GM18517 (cell line): ENCODE results near the gene MAP3K4.
"Not testable (repeated sequence)": the region's sequence is repeated elsewhere in the genome, so short reads cannot be mapped to it uniquely, and the experiment has no call there.

Source experiments
- ATAC-seq: cut with Tn5 transposase; IDR thresholded peaks from one replicate; pipeline ENCODE4 v1.9.1; 2021; ENCODE audit warnings: mild to moderate bottlenecking, moderate library complexity; ENCODE audit not compliant: unreplicated experiment

The MAP3K4 gene

GRCh38 chr6:161117308-161117707 is 125.7 kb downstream of the MAP3K4 start:
- ATAC-seq: no peak

GRCh38 chr6:161117942-161118341 is 126.4 kb downstream of the MAP3K4 start:
- no peak for ATAC-seq

GRCh38 chr6:161123319-161123718 is 131.8 kb downstream of the MAP3K4 start:
- ATAC-seq: not testable (repeated sequence)

GRCh38 chr6:161125591-161125990 is 134.0 kb downstream of the MAP3K4 start:
- ATAC-seq: no peak

DNA sequence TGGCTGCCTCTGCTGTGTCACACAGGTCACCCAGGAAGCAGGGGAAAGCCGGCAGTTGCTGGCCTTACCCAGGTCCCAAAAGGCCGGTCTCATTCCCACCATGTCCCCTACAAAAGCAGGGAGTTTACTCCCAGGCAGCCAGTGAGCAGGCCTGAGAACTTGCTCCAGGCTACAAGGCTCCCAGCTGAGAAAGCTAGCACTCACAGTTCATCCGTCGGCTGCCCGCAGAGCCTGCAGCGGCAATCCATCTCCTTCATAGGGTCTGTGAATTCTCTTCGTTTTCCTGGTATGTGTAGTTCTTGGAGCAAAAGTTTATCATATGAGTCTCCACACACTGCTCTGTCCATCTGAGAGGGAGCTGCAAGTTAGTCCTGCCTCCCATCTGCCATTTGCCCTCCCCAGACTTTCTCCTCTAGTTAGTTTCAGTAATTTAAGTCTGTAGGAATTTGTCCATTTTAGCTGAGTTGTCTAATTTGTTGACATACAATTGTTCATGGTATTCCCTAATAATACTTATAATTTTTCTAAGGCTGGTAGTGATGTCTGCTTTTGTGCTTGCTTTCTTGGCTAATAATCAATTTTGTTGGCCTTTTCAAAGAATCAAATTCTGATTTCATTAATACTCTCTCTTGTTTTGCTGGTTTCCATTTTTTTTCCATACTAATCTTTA is 135.6 kb downstream of the MAP3K4 start:
- no peak for ATAC-seq

DNA sequence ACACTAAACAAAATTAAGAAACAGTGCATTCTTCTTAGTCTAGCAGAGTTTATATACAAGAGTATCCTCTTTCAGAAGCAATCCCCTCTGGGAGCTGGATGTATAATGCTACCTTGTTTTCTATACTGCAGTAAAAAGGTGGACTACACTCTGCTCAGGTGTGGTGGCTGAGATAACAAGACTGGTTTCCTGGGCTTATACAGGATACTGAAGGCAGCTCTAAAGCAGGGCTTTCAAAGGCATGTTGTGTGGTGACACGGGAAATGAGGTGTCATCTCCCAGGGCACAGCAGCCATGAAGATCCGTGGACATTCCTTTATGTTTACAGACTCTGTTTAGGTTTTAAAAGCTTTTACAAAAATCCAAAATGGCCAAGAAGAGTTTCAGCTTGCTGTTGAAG is 136.7 kb downstream of the MAP3K4 start:
- no peak for ATAC-seq

- no peak for ATAC-seq
Measured at GRCh38 chr6:161128680-161129196, 137.2 kb downstream of the MAP3K4 start.

- no peak for ATAC-seq
Measured at GRCh38 chr6:161130541-161130940, 139.0 kb downstream of the MAP3K4 start.

GRCh38 chr6:161130967-161131766 is 139.6 kb downstream of the MAP3K4 start:
- no peak for ATAC-seq

- ATAC-seq: no peak
Measured at GRCh38 chr6:161132384-161132783, 140.8 kb downstream of the MAP3K4 start.

DNA sequence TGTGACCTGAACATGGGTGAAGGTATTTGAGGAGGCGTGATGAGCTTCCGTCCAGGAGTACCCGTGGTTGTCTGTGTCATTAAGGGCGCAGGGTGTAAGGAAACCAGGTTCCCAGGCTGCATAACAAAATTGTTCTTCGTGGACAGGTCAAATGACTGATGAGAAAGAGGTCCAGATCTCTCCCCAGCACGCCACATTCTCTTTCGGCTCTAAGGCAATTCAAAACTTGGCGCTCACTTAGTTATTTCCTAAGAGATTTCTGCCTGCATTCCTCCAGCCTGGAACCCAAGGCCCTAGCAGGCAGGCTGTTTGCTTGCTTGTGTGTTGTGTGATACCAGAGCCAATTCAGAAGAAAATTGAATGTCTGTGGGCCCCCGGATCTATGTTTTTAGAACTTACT is 142.4 kb downstream of the MAP3K4 start:
- no peak for ATAC-seq

GRCh38 chr6:161134550-161135298 is 143.2 kb downstream of the MAP3K4 start:
- ATAC-seq: no peak

GRCh38 chr6:161135695-161136591 is 144.4 kb downstream of the MAP3K4 start:
- ATAC-seq: no peak

- ATAC-seq: no peak
Measured at GRCh38 chr6:161136655-161137054, 145.1 kb downstream of the MAP3K4 start.

DNA sequence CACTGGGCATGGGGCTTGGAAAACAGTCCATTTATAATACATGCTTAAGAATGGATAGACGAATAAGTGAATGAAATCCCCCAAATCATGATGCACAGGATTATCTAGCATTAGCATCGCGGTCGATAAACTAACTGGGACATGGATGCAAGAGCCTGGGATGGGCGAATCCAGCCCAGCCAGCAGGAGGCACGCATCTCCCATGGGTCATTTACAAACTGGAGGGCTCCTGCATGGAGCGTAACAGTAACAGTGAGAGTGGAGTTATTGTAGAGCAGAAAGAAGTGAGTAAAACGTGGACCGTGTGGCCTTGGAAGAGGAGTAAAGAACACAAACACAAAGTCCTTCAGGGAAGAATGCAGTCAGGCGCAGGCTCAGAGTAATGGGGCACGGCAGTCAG is 145.8 kb downstream of the MAP3K4 start:
- no peak for ATAC-seq

DNA sequence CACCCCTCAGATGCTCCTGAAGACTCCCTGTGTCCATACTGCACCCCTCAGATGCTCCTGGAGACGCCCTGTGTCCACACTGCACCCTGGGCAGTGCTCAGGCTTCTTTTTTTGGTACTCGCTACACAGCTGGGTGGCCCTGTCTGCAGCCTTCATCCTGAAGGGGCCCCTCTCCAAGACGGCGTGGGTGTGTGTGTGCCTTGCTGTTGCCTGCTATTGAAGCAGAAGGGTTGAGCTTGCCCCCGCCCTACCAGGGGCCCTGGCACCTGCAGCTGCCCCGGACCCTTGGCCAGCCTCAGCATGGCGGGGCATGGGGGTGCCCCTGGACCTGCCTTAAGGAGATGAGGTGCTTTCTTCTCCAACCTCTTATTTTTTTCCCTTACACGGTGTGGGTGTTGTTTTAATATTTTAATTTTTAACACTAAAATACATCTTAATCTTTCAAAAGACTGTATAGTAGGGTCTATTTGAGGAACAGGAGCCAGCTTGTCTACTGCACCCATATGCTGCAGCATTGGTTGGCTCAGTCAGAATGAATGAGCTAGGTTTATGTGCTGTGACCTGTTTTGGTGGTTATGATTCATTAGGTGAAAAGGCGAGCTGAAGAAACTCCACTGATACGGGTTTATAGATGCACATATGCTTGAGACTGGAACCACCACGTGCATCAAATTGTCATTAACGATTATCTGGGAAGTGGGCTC is 146.4 kb downstream of the MAP3K4 start:
- ATAC-seq: no peak

GRCh38 chr6:161138543-161139303 is 147.2 kb downstream of the MAP3K4 start:
- ATAC-seq: no peak

DNA sequence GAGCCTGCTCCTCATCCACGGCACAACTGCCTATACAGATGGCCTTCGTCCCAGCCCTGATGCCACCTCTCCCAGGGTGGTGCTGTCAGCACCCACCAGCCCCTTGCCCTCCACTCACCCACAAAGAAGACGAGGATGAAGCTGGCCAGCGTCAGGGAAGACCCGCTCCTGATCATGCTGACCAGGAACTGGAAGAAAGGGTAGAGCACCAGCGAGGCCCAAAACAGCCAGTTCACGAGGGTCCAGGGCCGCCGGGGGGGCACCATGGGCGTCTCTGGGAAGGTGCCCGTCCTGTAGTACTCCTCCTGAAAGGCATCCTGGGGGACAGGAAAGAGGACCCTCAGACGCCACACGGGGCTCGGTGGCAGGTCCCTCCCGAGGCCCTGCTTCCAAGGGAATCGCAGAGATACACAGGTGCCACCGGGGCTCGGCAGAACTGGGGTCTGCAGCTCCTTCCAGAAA is 147.8 kb downstream of the MAP3K4 start:
- no peak for ATAC-seq
